GM19043 (cell line): Measurements from ENCODE around the gene SSRP1.

ENCODE experiments used
- ATAC-seq: cut with Tn5 transposase; IDR thresholded peaks from one replicate; pipeline ENCODE4 v1.9.1; 2021; ENCODE audit warnings: low read depth; ENCODE audit not compliant: unreplicated experiment

SSRP1 gene

DNA sequence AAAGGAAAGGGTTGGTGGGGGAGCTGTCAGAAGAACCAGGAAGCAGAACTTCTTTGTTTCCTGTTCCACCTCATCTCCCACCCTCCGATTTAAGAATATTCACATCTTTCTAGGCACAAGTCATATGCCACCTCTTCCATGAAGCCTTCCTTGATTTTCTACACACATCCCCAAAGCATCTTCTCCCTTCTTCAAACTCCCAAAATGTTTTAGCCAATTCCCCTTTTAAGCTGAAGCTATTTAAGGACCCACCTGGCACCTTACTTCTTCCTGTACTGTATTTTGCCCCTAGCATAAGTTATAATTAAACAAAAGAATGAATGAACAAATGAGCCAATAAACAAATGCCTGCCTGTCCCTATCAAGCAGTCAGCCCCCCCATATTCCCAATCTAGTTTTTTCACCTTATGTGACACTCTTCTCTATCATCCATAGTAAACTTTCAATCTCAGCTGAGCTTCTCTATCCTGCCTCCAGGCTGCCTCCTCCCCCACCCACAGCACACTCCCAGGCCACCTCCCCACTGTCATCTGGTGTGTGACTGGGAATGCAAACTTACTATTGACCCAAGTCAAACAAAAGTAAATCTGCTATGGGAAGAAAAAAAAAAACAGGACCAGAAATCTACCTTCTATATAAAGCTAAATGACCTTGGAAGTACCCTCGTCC is 14.8 kb downstream of the SSRP1 start:
- ATAC-seq: no peak

DNA sequence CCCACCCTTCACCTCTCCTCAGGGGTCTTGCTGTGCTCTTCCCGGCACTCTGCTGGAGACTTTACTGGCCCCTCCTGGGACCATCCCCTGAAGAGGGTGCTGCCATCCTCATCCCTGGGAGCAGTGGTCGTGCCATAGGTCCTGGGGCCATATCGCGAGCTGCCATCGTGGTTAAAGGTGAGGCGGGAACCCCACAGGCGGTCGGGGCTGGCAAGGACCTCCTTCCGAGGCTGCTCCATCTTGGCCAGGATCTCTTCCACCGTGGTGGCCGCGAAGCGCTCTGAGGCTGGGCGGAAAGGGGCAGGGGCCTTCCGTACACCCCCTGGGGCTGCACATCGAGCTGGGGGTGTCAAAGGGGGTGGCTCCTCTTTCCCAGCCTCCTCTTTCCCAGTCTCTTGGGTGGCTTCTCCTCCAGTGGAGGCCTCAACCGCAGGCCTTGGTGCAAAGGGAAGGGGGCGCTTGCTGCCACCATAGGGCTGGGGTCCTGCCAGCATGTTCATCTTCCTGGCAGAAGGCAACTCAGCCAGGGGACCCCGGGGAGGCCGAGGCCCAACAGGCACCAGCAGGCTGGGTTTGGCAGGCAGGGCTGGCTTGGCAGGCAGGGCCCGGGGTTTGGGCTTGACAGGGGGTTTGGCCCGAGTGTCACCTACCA is 15.5 kb downstream of the SSRP1 start:
- no peak for ATAC-seq

DNA sequence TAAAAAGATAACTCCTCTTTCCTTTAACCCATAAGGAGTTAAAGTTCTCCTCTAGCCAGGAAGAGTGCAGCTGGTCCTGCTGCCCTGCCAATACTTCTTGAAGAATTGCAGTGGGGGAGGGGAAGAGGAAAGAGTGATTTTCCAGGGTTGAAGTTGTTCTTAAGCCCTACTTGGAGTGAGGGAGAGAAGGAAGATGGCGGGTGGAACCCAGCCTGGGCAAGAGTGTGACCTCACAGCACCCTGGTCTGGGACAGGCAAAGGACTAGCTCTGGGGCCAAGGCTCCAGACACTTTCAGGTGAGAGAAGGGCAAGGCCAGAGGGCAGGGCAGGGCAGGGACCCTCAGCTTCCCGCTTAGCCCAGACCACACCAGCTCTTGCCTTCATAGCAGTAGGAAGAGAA is 17.5 kb downstream of the SSRP1 start:
- no peak for ATAC-seq

DNA sequence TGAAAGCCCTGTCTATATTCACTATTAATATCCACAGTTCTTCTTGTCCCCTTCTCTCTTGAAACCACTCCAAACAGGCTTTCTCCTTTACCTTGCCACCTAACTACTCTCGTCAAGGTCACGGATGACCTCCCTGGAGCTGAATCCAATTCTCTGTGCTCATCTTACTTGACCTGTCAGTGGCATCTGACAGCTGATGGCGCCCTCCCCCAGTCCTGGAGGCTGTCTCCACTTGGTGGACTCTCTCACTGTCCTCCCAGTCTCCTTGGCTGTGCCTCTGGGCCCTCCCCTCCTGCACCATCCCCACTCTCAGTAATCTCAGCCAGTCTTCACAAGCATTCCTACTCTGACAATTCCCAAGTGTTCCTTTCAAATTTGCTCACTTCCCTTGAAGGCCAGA is 19.7 kb downstream of the SSRP1 start:
- no peak for ATAC-seq

DNA sequence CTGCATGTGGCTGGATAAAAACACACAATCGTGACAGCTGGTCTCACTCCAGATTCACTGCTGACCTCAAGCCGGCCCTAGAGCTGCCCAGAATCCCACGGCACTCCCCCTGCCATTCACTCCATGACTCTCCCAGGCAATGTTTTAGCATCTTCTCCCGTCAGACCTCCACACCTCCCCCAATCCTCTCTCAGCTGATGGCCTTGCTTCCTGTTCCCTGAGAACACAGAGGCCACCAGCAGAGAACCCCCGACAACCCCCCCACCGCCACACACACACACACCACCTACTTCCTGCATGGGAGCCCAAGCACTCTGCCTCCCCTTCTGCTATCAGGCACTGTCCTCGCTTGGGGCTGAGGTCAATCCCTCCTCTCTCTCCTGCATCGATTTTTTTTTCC is 20.2 kb downstream of the SSRP1 start:
- ATAC-seq: no peak

DNA sequence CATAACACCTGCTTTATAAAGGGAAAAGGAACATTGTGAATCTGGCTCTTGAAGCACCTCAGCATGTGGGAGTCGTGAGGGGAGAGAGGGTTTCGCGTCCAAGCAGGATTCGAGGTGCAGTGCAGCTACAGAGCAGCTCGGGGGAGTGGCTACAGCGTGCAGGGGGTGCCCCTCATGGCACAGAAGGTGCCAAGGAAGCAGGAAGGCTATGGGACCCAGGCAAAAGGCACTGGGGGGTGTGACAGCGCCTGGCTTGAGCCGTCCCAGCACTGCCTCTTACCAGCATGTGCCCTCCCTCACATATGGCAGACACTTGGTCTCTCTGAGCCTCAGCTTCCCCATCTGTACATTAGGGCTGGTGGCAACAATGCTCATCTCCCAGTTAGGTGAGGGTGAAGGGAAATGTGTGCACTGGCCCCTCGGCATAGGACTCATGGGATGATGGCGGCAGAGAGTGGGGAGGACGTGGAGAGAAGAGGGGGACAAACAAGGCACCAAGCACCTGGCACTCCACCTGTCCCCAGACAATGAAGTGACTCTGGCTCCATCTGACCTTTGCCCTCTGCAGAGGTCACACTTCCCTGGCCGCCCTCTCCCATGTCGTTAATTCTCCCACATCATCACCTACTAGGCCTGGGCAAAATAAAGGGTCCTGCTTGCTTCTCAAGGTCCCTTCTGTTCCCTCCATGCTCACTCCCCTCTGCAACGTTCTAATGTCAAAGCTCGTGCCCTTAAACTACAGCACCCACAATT is 21.3 kb downstream of the SSRP1 start:
- no peak for ATAC-seq

DNA sequence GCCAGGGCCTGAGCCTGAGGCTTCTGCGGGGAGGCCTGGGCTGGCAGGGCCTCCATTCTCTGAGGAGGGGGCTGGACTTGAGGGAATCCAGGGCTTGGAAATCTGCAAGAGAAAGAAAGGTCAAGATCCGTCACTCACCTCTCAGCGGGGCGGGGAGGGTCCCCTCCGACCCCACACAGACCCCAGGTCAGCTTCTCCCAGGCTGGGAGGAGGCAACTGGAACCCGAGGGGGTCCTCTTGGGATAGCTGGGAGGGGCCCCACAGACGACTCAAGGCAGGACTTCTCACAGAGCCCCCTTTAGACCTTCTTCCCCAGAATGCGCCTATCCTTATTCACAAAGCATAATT is 21.9 kb downstream of the SSRP1 start:
- ATAC-seq: no peak

DNA sequence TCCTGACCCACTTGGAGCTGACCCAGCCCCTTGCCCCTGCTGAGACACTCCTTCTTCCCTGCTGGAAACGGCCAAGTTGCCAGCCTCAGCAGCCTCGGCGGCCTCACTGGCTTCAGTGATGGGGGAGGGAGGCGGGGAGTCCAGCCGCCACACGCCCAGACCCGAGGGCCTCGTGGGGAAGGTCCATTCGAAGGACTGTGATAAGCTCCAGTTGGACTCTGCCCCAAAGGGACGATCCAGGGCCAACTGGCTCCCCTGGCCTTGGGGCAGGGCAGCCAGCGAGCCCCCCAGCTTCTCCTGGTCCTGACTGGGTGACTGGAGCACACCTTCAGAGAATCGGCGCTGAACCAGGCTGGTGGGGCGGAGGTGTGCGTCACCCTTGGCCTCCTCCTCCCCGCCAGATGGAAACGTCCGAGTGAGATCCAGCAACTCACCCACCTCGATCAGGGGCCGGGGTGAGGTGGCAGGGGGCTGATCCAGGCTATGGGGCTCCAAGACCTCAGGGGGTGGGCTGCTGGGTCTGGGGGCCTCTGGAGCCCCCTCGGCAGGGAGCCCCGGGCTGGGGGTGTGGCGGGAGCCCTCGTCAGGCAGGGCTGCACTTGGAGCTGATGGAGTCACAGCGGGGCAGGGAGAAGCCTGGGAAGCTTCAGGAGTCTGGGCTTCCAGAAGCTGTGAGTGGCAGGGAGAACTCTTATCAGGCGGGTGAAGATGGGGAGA is 22.5 kb downstream of the SSRP1 start:
- ATAC-seq: no peak

DNA sequence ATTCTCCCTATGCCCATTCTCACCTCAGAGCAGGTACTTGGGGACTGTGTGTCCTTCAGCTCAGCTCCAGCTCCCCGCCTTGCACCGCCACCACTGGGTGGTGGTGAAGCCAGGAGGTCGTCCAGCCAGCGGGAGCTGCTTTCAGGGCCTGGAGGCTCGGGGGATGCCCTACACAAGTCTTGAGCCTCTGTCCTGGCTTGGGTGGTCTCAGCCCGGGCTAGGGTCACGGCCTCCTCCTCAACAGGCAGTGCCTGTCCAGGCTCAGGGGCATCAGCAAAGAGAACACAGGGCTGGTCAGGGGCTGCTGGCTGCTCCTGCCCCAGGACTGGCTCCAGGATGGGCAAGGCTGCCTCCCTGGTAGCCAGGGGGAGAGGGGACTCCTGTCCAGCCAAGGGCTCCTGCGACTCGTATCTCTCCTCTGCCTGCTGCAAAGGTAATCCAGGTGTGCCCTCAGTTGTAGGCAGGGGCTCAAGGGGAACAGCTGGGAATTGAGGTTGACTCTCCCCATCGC is 23.1 kb downstream of the SSRP1 start:
- ATAC-seq: no peak

DNA sequence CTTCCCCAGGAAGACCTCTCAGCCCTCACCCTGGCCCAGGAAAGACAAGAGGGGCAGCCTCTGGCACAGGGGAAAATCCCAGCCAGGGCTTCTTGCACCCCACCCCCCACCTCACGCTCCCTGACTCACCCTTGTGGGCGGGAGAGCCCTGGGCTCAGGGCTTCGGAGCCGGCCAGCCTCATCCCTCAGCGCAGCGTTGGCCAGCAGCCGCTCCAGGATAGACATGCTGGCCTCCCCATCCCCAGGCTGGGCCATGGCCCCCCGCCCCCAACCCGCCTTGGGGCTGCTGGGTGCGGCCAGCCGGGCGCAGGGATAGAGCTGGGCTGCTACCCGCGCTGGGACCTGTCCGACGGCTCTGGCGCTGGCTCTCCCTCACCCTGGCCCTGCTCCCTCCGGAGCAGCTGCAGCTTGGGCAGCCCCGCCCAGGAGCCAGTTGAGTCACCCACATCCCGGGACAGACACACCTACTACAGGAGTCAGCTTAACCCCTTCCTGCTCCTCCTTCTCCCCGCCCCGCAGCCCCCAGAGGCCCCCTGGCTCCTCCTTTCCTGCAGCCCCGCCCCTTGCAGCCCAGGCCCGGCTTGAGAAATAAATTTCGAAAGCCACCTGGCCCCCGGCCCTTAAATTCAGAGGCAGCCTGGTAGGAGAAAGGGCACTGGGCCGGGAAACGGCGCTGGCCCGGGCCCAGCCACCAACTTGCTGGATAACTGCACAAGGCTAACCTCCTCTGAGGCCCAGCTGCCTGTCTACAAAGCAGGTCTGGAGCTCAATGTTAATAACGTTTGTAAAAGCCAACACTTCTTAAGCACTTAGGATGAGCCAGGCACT is 24.4 kb downstream of the SSRP1 start:
- ATAC-seq: peak; percentile 97

DNA sequence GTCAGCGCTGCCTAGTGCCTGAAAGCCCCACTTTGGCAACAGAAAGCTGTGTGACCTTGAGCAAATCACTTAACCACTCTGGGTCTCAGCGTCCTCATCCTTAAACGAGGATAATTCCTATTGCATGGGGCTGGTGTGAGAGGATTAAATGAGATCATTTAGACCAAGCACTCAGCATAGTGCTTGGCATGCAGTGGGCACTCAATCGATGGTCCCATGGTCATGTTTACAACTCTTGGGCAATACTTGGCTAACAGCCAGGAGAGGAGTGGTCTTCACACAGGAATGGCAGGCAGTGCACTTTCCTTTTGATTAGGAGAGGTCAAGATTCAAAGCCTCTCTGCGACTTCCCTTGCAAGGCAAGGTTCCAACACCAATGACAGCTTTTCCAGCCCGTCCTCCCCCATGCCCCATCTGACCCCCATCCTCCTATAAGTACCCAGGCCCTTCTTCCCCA is 25.0 kb downstream of the SSRP1 start:
- no peak for ATAC-seq

DNA sequence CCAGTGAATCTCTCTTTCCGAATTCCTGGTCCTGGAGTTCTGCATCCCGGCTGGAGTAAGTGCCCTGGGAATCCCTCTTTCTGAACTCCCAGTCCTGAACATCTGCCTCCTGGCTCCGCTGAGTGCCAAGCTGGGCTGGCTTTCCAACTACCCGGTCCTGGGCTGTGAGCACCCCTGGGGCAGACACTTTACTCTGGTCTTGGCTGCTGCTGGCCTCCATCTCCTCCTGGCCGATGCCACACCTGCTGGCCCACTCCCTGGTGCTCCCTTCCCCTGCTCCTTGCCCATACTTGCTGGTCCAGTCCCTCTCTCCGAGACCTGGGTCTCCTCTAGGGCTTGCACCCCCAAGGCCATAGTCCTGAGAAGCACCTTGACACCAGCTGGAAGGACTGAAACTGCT is 25.6 kb downstream of the SSRP1 start:
- ATAC-seq: no peak

DNA sequence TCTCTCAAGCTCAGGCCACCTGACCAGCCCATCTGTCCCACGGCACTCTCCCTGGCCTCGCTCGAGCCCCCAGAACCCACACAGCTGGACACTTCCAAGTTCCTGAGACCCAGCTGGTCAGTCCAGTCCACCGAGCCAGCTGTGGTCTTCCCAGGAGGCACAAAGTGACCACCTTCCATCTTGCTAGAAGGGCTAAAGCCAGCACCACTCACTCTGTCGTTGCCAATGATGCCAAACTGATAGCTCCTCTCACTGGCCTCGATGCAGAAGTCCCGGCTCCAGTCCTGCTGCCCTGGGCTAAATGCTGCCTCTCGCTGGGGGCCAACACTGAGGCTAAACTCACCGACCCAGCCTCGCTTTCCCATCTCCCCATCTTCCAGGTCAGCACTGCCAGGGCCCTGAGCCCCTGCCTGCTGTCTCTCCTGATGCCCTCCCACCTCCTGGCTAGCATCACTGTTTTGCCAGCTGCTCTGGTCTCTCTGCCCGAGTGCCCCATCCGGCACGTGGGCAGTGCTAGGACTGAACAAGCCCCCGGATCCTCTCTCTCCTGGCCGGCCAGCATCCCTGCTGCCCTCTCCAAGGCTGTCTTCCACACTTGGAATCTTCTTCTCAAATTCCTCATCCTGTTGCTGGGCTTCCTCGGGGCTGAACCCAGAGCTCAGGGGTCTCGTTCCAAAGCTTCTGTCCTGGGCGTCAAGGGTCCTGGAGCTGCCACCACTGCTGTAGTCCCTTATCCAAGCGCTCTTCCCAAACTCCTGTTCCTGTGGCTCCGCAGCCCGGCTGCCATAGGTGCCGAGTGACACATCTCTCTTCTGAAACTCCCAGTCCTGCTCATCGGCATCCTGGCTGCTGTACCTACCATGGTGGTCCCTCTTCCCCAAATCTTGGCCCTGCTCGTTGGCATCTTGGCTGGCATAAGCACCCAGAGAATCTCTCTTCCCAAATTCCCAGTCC is 26.3 kb downstream of the SSRP1 start:
- no peak for ATAC-seq

DNA sequence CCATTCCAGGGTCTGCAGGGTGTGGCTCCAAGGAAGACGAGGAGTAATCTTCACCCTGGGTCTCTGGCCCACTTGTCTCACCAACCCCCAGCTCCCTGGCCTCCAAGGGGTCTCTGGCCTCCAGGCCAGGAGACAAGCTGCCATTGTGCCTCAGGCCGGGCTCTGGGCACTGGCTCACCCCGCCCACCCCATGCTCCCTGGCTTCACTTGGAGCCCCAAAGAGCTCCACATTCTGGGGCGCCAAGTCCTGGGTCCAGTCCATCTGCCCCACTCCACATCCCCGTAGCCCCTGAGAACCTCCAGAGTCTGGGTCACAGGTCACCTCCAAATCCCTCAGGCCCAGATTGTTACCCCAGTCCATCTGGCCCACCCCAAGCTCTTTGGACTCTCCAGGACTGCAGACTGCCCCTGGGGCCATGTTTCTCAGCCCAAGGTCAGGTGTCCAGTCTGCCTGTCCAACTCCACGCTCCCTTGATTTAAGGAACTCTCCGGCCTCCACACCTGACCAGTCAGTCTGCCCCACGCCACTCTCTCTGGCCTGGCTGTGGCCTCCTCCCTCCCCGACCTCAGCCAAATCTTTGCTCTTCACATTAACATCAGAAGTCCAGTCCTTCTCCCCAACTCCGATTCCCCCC is 27.1 kb downstream of the SSRP1 start:
- ATAC-seq: no peak

DNA sequence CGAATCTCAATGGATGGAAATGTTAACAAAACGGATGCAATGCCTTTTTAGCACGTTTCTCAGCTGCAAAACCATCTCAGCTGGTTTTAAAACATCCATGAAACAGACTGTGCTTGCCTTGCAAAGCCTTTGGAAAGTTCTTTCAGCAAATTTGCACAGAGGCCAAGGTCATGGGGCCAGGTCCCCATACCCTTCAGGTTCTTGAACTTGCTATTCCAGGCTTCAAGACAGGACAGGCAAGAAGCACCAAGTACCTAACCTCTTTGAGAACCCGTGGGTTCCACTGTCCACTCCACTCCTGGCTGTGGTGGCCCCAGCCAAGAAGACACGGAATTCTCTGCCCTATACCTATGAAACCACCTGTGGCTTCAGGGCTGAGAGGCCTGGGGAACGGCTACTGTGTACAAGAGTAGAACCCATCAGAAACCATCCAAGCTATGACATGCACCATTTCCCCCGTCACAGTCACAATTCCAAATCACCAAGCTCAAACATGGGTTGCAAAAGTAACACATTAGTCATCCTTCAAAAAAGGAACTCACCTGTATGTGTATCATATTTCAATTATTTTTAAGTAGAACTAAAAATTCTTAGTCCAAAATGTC is 27.9 kb downstream of the SSRP1 start:
- ATAC-seq: no peak

DNA sequence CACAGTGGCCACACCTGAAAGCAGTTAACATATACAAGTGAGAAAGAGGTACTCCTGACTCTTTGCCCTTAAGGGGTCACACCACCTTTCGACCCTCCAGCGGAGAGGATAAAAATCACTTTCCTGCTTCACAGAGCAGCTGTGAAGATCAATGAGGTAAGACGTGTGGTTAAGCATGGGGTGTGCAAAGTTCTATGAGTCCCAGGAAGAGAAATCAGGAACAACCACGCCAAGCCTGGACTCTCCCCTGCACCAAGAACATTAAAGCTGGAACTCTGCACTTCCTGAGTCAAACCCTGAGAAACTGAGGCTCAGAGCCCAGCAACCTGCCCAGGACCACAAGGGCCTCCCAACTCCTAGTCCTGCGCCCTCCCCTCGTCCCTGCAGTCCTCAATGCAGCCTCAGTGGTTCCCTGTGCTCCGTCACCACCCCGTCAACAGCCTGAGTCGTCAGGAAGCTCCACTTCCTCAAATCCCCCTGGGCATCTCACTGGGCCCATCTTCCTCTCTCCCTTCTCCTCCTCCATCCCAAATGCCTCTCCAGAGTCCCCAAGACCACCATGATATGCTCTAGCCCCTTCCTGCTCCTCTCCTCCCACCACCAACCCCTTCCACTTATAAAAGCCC is 28.6 kb downstream of the SSRP1 start:
- ATAC-seq: no peak

DNA sequence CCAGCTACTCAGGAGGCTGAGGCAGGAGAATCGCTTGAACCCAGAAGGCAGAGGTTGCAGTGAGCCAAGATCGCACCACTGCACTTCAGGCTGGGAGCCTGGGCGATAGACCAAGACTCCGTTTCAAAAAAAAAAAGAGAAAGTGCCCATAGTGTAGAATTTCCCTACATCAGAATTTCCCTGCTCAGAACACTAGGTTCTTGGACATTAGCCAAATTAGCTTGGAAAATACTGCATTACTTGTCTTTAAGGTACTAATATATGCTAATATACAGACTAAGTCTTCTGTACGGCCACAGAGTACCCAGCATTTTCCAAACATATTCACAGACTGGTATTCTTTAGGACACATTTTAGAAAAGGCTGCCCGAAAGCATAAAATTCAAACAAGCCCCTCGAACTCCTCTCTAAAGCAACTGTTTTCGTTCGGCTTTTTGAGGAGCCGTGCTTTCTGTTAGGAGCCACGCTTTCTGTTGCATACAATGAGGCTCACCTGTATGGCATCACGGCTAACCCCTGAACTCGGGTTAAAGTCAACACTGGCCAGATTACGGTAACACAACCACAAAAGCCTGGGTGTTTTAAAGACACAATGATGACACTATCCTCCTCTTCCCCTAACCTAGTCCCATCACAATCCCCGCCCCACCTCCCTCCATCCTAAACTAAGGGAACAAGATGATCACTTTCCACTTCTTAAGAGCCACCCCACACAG is 29.4 kb downstream of the SSRP1 start:
- no peak for ATAC-seq
